ENCODE data around the gene PLD4. TPM values are rescaled to one million over a fixed set of nuclear protein-coding genes. Genes with fewer than 3 reads are reported as not detected.

Gene PLD4
- total RNA-seq, 1 experiment from 2014 or later, result 0.07 TPM

DNA sequence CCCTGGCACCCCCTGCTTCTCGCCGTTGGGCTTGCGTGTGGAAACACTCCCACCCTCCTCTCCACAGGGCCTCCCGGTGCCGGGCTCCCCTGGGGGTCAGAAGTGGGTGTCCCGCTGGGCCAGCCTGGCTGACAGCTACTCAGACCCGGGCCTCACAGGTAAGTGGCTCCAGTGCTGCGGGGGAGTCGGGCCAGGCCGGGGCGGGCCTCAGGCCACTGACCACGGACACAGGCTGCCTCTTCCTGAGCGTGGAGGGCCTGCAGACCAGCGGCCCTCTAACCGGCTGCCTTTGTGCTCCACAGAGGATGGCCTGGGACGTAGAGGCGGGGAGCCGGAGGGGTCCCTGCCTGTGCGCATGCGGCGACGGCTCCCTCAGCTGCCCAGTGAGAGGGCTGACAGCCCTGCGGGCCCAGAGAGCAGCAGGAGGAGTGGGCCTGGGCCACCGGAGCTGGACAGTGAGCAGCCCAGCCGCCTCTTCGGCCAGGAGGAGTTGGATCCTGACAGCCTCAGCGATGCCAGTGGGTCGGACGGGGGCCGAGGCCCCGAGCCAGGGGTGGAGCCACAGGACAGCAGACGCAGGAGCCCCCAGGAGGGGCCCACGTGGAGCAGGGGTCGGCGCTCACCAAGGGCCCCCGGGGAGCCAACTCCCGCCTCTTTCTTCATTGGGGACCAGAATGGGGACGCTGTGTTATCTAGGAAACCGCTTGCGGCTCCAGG lies 38.5 kb upstream of the PLD4 start (continued):
- TF ChIP-seq AR (CRISPR knock-in tag; IDR thresholded peaks at IDR 0.05) (no peak), EMX1 (CRISPR knock-in tag; IDR thresholded peaks at IDR 0.05) (no peak), JAZF1 (CRISPR knock-in tag; IDR thresholded peaks at IDR 0.05) (no peak), NR3C1 (CRISPR knock-in tag; conservative IDR thresholded peaks at IDR 0.05; ENCODE audit: low read depth) (no peak)

GRCh38 chr14:104886690-104887622 lies 37.7 kb upstream of the PLD4 start:
- ChIA-PET CTCF (no interaction called here), POLR2A (no interaction called here)
- ATAC-seq, result no peak
- no peaks in the 10 kb centered on the region for H3K27me3 Mint-ChIP-seq (ENCODE audit: low read depth)
- no peak for DNase-seq (ENCODE audit: low spot score)
- no peak overlapping the region for H3K4me3 Mint-ChIP-seq
- no peaks in the 10 kb centered on the region for H3K36me3 Mint-ChIP-seq
- TF ChIP-seq, protein P1, sequence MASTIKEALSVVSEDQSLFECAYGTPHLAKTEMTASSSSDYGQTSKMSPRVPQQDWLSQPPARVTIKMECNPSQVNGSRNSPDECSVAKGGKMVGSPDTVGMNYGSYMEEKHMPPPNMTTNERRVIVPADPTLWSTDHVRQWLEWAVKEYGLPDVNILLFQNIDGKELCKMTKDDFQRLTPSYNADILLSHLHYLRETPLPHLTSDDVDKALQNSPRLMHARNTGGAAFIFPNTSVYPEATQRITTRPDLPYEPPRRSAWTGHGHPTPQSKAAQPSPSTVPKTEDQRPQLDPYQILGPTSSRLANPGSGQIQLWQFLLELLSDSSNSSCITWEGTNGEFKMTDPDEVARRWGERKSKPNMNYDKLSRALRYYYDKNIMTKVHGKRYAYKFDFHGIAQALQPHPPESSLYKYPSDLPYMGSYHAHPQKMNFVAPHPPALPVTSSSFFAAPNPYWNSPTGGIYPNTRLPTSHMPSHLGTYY (CRISPR knock-in tag; IDR thresholded peaks at IDR 0.05), result no peak
- no peak for TF ChIP-seq FOXP1 (CRISPR knock-in tag; IDR thresholded peaks at IDR 0.05; ENCODE audit: borderline replicate concordance)
- no peak for TF ChIP-seq PRRX2 (CRISPR knock-in tag; IDR thresholded peaks at IDR 0.05)
- TF ChIP-seq NFATC4 (CRISPR knock-in tag; IDR thresholded peaks at IDR 0.05), result no peak
- TF ChIP-seq GTF2I (CRISPR knock-in tag; conservative IDR thresholded peaks at IDR 0.05), result no peak
- TF ChIP-seq ZNF219 (CRISPR knock-in tag; IDR thresholded peaks at IDR 0.05; ENCODE audit: borderline replicate concordance), result no peak
- no peak for TF ChIP-seq SOX15 (CRISPR knock-in tag; IDR thresholded peaks at IDR 0.05)
- TF ChIP-seq FOXP4 (CRISPR knock-in tag; IDR thresholded peaks at IDR 0.05), result no peak
- no peak for TF ChIP-seq NFE2L1 (CRISPR knock-in tag; IDR thresholded peaks at IDR 0.05)
- no peak for TF ChIP-seq TCF7 (CRISPR knock-in tag; IDR thresholded peaks at IDR 0.05; ENCODE audit: low read depth)
- TF ChIP-seq PRDM15 (CRISPR knock-in tag; IDR thresholded peaks at IDR 0.05), result no peak
- TF ChIP-seq ZNF396 (CRISPR knock-in tag; IDR thresholded peaks at IDR 0.05; ENCODE audit: borderline replicate concordance), result no peak
- no peak for TF ChIP-seq ZNF281 (CRISPR knock-in tag; IDR thresholded peaks at IDR 0.05)
- no peak overlapping the region for H3K27ac Mint-ChIP-seq
- H3K4me1 Mint-ChIP-seq, result no peaks in the 10 kb centered on the region
- no peaks in the 10 kb centered on the region for H3K9me3 Mint-ChIP-seq

Data from WTC11 (cell line).